Esophagus muscularis mucosa (tissue), 4 donors: ENCODE results near the gene MPPED1. TPM values are rescaled to one million over a fixed set of nuclear protein-coding genes. Genes with fewer than 3 reads are reported as not detected.

Source experiments
- DNase-seq: peaks from one replicate; pipeline ENCODE4 v3.0.0-alpha.2; 2017; ENCODE audit errors: extremely low spot score
- H3K27ac ChIP-seq, 4 donors: fragments of 200-600 bp; sonication (generic); replicated peaks in 1 of 4; 1 replicate in 3 of 4; 2 replicates in 1 of 4; pipeline ENCODE4 v1.5.1; 2016 to 2019; ENCODE audit warnings: mild to moderate bottlenecking in 1 of 4
- H3K27me3 ChIP-seq, 4 donors: fragments of 200-600 bp; sonication (generic); one replicate each; pipeline versions ENCODE4 v1.5.1 to v1.6.0; 2016 to 2019
- H3K36me3 ChIP-seq, 4 donors: fragments of 200-600 bp; sonication (generic); one replicate each; pipeline ENCODE4 v1.5.1; 2016 to 2019
- H3K4me1 ChIP-seq, 4 donors: fragments of 200-600 bp; sonication (generic); one replicate each; pipeline ENCODE4 v1.5.1; 2016 to 2019
- H3K4me3 ChIP-seq, 4 donors: fragments of 200-600 bp; sonication (generic); 1 replicate in 2 of 4; 2 replicates in 2 of 4; pipeline ENCODE4 v1.5.1; 2016 to 2019; ENCODE audit warnings: mild to moderate bottlenecking in 4 of 4, moderate library complexity in 1 of 4
- H3K9me3 ChIP-seq, 4 donors: fragments of 200-600 bp; sonication (generic); 1 replicate in 3 of 4; 2 replicates in 1 of 4; pipeline ENCODE4 v1.5.1; 2016 to 2019
- CTCF ChIP-seq, 3 experiments: fragments of 200-600 bp in 2 of 3; fragments of 450-650 bp in 1 of 3; sonication (generic) in 2 of 3; IDR thresholded peaks; one replicate each; pipeline ENCODE4 v1.5.1; 2017 to 2019; ENCODE audit warnings: antibody characterized with exemption in 3 of 3, mild to moderate bottlenecking in 2 of 3, moderate library complexity in 1 of 3
- EP300 ChIP-seq: sonication (generic); formaldehyde crosslinking; IDR thresholded peaks from one replicate; pipeline ENCODE4 v1.6.1; 2017; ENCODE audit warnings: antibody characterized with exemption
- POLR2A ChIP-seq: fragments of 450-650 bp; IDR thresholded peaks from one replicate; pipeline ENCODE4 v1.6.1; 2017; ENCODE audit warnings: antibody characterized with exemption, moderate library complexity, mild to moderate bottlenecking, low read depth
- POLR2AphosphoS5 ChIP-seq, 2 donors: sonication (generic); formaldehyde crosslinking; IDR thresholded peaks; one replicate each; pipeline ENCODE4 v1.6.1; 2017; ENCODE audit warnings: antibody characterized with exemption in 2 of 2
- WGBS: methylation state at CpG from one replicate; pipeline ENCODE4 v1.1.5; 2018; 5-methylcytosine and 5-hydroxymethylcytosine counted together
- intact Hi-C: fragments of 100-400 bp; cut with DNase I; formaldehyde crosslinking; loops from one replicate; pipeline ENCODE4 v1.15.1; 2023
- total RNA-seq, 4 donors: library from RNA; depleted of rRNA; stranded (reverse); fragments of >200 nt; gene quantifications; one replicate each; pipeline versions ENCODE4 v1.1.0 to v1.2.1, GENCODE V29; 2016

The MPPED1 gene
- total RNA-seq, 4 donors from 2014 or later, result not detected

DNA sequence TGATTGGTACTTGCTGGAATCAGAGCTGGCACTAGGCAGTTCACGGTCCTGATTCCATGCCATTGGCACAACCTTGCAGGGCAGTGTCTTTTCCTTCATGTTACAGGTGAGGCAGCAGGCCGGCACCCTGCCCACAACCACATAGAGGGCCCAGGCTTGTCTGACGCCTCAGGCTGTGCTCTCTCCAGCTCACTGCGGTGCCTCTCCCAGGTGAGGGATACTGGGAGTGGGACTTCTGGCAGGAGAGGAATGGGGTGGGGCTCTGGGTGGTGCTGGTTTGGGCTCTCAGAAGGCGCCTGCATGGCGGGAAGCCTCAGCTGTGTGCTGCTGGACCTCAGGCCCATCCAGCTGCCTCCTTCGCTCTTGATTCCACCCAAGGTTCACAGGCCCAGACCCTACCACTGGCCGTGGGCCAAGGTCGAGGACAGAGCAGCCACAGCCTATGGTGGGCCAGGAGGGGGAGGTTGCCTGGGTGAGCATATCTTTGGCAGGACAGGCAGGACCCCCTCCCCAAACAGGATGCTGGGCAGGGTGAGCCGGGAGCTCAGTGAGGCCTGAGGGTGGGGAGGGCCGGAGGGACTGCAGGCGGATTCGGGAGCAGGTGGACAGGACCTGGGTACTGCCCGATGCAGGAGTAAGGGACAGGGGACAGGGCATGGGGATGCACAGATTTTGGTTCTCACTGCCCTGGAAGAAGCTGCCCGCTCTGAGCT, 7.0 kb upstream of the MPPED1 start:
- TF ChIP-seq CTCF (IDR thresholded peaks at IDR 0.05) (no peak), EP300 (no peak), POLR2AphosphoS5 (IDR thresholded peaks at IDR 0.05) (no peak), POLR2A (no peak)
- intact Hi-C loops, result no loop called here
- no peak overlapping the region for H3K4me3 ChIP-seq
- H3K4me1 ChIP-seq, result no peaks in the 10 kb centered on the region
- H3K27ac ChIP-seq, result no peak overlapping the region
- 91% methylated on average over 7 of the region's 15 CpGs for WGBS
- no peak for DNase-seq
- H3K36me3 ChIP-seq, result no peaks in the 10 kb centered on the region
- H3K27me3 ChIP-seq, result peaks cover 0 to 42% (median 0%) of the 10 kb centered on the region in 4 donors
- H3K9me3 ChIP-seq, result peaks cover 0 to 7% (median 0%) of the 10 kb centered on the region in 4 donors

DNA sequence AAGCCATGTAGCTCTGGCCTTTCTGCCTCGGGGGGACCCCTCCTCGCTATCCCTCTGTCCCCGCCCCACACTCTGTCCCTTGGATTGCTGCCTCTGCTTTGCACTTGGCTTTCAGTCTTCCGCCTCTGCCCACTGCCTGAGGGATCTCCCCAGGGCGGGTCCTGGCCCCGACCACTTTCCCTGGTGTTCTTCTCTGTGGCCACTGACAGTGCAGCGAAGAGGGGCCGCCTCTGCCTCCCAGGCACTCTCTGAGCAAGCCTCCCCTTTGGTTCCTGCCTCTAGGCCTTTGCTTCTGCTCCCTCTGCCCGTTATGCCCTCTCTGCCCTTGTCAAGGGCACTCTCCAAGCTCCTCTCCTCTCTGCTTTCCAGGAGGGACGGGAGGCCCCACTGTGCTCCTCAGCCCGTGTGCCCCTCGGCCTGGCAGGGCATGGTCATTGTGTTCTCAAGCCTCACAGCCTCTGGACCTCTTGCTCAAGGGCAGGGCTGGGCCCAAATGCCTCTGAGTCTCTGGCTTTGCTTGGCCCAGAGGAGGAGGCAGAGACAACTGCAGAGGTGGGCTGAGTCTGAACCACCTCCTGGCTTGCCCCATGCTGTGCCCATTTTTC, 5.5 kb upstream of the MPPED1 start:
- WGBS, result 75% methylated on average over 10 of the region's 12 CpGs
- no peak for DNase-seq
- no peaks in the 10 kb centered on the region for H3K36me3 ChIP-seq
- no peak overlapping the region for H3K27ac ChIP-seq
- H3K27me3 ChIP-seq, result peaks cover 0 to 47% (median 2%) of the 10 kb centered on the region in 4 donors
- H3K4me3 ChIP-seq, result no peak overlapping the region
- intact Hi-C loops, result no loop called here
- H3K9me3 ChIP-seq, result peaks cover 0 to 7% (median 0%) of the 10 kb centered on the region in 4 donors
- no peak for TF ChIP-seq CTCF (IDR thresholded peaks at IDR 0.05)
- no peak for TF ChIP-seq EP300
- TF ChIP-seq POLR2AphosphoS5 (IDR thresholded peaks at IDR 0.05), result no peak
- TF ChIP-seq POLR2A, result no peak
- peaks cover 0 to 1% (median 0%) of the 10 kb centered on the region in 4 donors for H3K4me1 ChIP-seq

DNA sequence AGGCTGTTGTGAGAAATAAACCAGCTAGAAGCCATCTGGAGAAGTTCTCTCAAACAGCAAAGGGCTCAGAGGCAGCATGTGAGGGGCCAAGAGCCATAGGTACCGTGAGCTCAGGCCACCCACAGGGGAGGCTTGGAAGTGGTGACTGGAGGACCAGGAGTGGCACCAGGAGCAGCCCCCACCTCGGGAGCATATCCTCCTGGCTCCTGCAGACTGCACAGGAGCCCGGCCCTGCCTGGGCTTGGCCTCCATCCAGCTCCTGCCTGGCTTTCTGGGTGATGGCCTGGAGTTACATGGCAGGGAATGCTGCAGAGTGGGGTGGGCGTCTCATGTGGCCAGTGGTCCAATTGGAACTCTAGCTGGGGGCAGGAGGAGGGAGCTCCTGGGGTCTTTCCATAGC, 4.2 kb upstream of the MPPED1 start:
- H3K27ac ChIP-seq, result no peak overlapping the region
- no peak overlapping the region for H3K4me3 ChIP-seq
- H3K36me3 ChIP-seq, result no peaks in the 10 kb centered on the region
- TF ChIP-seq POLR2A, result no peak
- TF ChIP-seq CTCF (IDR thresholded peaks at IDR 0.05), result no peak
- no peak for TF ChIP-seq EP300
- TF ChIP-seq POLR2AphosphoS5 (IDR thresholded peaks at IDR 0.05), result no peak
- WGBS, result no CpG with 5 or more reads among the region's 4 CpGs
- DNase-seq, result no peak
- peaks cover 0 to 8% (median 5%) of the 10 kb centered on the region in 4 donors for H3K4me1 ChIP-seq
- intact Hi-C loops, result no loop called here
- H3K9me3 ChIP-seq, result no peaks in the 10 kb centered on the region
- H3K27me3 ChIP-seq, result peaks cover 0 to 47% (median 4%) of the 10 kb centered on the region in 4 donors

DNA sequence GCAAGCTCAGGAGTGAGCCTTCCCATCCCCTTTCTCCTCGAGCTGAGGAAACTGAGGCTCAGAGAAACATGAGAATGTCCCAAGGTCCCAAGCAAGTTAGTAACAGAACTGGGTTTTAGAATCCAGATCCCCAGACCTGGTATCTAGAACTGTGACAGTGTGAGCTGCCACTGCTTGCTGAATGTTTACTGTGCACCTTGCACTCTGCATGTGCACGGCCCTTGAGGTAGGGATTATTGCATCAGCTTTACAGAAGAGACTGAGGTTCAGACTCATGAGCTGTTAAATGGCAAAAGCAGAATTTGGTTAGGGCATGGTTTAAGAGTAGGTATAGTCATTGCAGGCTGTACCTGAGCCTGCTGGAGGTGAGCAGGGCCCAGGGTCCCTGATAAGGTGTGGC, 3.8 kb upstream of the MPPED1 start:
- DNase-seq, result no peak
- 74% methylated on average over 2 of the region's 2 CpGs for WGBS
- Histone ChIP-seq H3K36me3 (no peaks in the 10 kb centered on the region), H3K4me1 (peaks cover 0 to 8% (median 6%) of the 10 kb centered on the region in 4 donors), H3K27me3 (peaks cover 0 to 50% (median 8%) of the 10 kb centered on the region in 4 donors), H3K27ac (no peak overlapping the region), H3K9me3 (no peaks in the 10 kb centered on the region), H3K4me3 (no peak overlapping the region)
- intact Hi-C loops, result no loop called here
- TF ChIP-seq CTCF (IDR thresholded peaks at IDR 0.05) (no peak), POLR2A (no peak), POLR2AphosphoS5 (IDR thresholded peaks at IDR 0.05) (no peak), EP300 (no peak)
